ENCODE results near the gene NFE2L3.

NFE2L3 gene

GRCh38 chr7:26199301-26200037 is 47.5 kb downstream of the NFE2L3 start:
- peak overlapping the region; percentile 100 for H3K27ac ChIP-seq
- TF ChIP-seq CTCF (conservative IDR thresholded peaks at IDR 0.05) = no peak
- no peak for TF ChIP-seq ZFX (IDR thresholded peaks at IDR 0.05)

GRCh38 chr7:26200038-26200443 is 48.0 kb downstream of the NFE2L3 start:
- peak overlapping the region; percentile 100 for H3K27ac ChIP-seq
- TF ChIP-seq CTCF (conservative IDR thresholded peaks at IDR 0.05) = no peak
- 0 out of 2 replicates have a peak, but pooled peaks have one; percentile 39 for TF ChIP-seq ZFX (IDR thresholded peaks at IDR 0.05)

GRCh38 chr7:26200444-26201246 is 48.6 kb downstream of the NFE2L3 start, which contains the start of gene HNRNPA2B1:
HNRNPA2B1 (minus strand) TSS chr7:26200746; CDS start chr7:26200577, 169 bp downstream.
- TF ChIP-seq CTCF (conservative IDR thresholded peaks at IDR 0.05) (no peak), ZFX (IDR thresholded peaks at IDR 0.05) (0 out of 2 replicates have a peak, but pooled peaks have one; percentile 7)
- H3K27ac ChIP-seq = peak within 1 kb of the TSS; percentile 100

GRCh38 chr7:26201247-26202018 is 49.4 kb downstream of the NFE2L3 start, which contains the start of gene CBX3:
CBX3 (plus strand) TSS chr7:26201745; CDS start chr7:26202999, 1,254 bp downstream.
- TF ChIP-seq ZFX (IDR thresholded peaks at IDR 0.05) (no peak), CTCF (conservative IDR thresholded peaks at IDR 0.05) (no peak)
- peak within 1 kb of the TSS; percentile 100 for H3K27ac ChIP-seq

GRCh38 chr7:26202019-26202990 is 50.3 kb downstream of the NFE2L3 start:
- TF ChIP-seq ZFX (IDR thresholded peaks at IDR 0.05) (peak; percentile 90), CTCF (conservative IDR thresholded peaks at IDR 0.05) (no peak)
- peak overlapping the region; percentile 100 for H3K27ac ChIP-seq

GRCh38 chr7:26203016-26203415 is 51.0 kb downstream of the NFE2L3 start:
- H3K27ac ChIP-seq = no peak overlapping the region
- no peak for TF ChIP-seq ZFX (IDR thresholded peaks at IDR 0.05)
- TF ChIP-seq CTCF (conservative IDR thresholded peaks at IDR 0.05) = no peak

Data from C4-2B (cell line).